ENCODE results near the gene ABCB9.
"Not testable (repeated sequence)": the region's sequence is repeated elsewhere in the genome, so short reads cannot be mapped to it uniquely, and the experiment has no call there.

The ABCB9 gene

GRCh38 chr12:122908915-122909314 is 57.3 kb downstream of the ABCB9 start:
- Histone ChIP-seq H3K36me3 (ENCODE audit: insufficient read depth, low read length) (no peaks in the 10 kb centered on the region), H3K79me2 (ENCODE audit: control insufficient read depth, insufficient read depth, low read length, unreplicated experiment) (no peaks in the 10 kb centered on the region), H3K27ac (ENCODE audit: low read depth, low read length) (no peak overlapping the region), H3K4me1 (ENCODE audit: control insufficient read depth, insufficient read depth, low read length, unreplicated experiment) (no peaks in the 10 kb centered on the region), H3K4me3 (ENCODE audit: low read depth, low read length) (no peak overlapping the region), H3K27me3 (ENCODE audit: insufficient read depth, low read length) (no peaks in the 10 kb centered on the region), H2AFZ (ENCODE audit: low read length, unreplicated experiment) (no peak overlapping the region)

GRCh38 chr12:122905258-122905657 is 61.0 kb downstream of the ABCB9 start:
- not testable (repeated sequence) for H3K27ac ChIP-seq (ENCODE audit: low read depth, low read length); H3K4me1 ChIP-seq (ENCODE audit: control insufficient read depth, insufficient read depth, low read length, unreplicated experiment)

GRCh38 chr12:122903693-122904034 is 62.6 kb downstream of the ABCB9 start:
- no peak overlapping the region for H2AFZ ChIP-seq (ENCODE audit: low read length, unreplicated experiment)
- no peaks in the 10 kb centered on the region for H3K36me3 ChIP-seq (ENCODE audit: insufficient read depth, low read length)
- peaks cover under 1% of the 10 kb centered on the region for H3K4me1 ChIP-seq (ENCODE audit: control insufficient read depth, insufficient read depth, low read length, unreplicated experiment)
- no peak overlapping the region for H3K27ac ChIP-seq (ENCODE audit: low read depth, low read length)
- H3K27me3 ChIP-seq (ENCODE audit: insufficient read depth, low read length): no peaks in the 10 kb centered on the region
- no peaks in the 10 kb centered on the region for H3K79me2 ChIP-seq (ENCODE audit: control insufficient read depth, insufficient read depth, low read length, unreplicated experiment)
- no peak overlapping the region for H3K4me3 ChIP-seq (ENCODE audit: low read depth, low read length)

More at GRCh38 chr12:122905258-122905657, 61.0 kb downstream of the ABCB9 start:
- H3K79me2 ChIP-seq (ENCODE audit: control insufficient read depth, insufficient read depth, low read length, unreplicated experiment); H3K27me3 ChIP-seq (ENCODE audit: insufficient read depth, low read length); H2AFZ ChIP-seq (ENCODE audit: low read length, unreplicated experiment); H3K36me3 ChIP-seq (ENCODE audit: insufficient read depth, low read length); H3K4me3 ChIP-seq (ENCODE audit: low read depth, low read length): not testable (repeated sequence)

- Histone ChIP-seq H2AFZ (ENCODE audit: low read length, unreplicated experiment) (no peak overlapping the region), H3K4me3 (ENCODE audit: low read depth, low read length) (no peak overlapping the region), H3K79me2 (ENCODE audit: control insufficient read depth, insufficient read depth, low read length, unreplicated experiment) (no peaks in the 10 kb centered on the region), H3K27ac (ENCODE audit: low read depth, low read length) (no peak overlapping the region), H3K4me1 (ENCODE audit: control insufficient read depth, insufficient read depth, low read length, unreplicated experiment) (peaks cover 6% of the 10 kb centered on the region), H3K36me3 (ENCODE audit: insufficient read depth, low read length) (no peaks in the 10 kb centered on the region), H3K27me3 (ENCODE audit: insufficient read depth, low read length) (no peaks in the 10 kb centered on the region)
Measured at GRCh38 chr12:122902854-122903692, 63.2 kb downstream of the ABCB9 start.

- Histone ChIP-seq H2AFZ (ENCODE audit: low read length, unreplicated experiment) (no peak overlapping the region), H3K79me2 (ENCODE audit: control insufficient read depth, insufficient read depth, low read length, unreplicated experiment) (peaks cover 9% of the 10 kb centered on the region), H3K4me1 (ENCODE audit: control insufficient read depth, insufficient read depth, low read length, unreplicated experiment) (peaks cover 7% of the 10 kb centered on the region), H3K27ac (ENCODE audit: low read depth, low read length) (no peak overlapping the region), H3K27me3 (ENCODE audit: insufficient read depth, low read length) (no peaks in the 10 kb centered on the region), H3K4me3 (ENCODE audit: low read depth, low read length) (no peak overlapping the region), H3K36me3 (ENCODE audit: insufficient read depth, low read length) (no peaks in the 10 kb centered on the region)
Measured at GRCh38 chr12:122899887-122900286, 66.4 kb downstream of the ABCB9 start.

- Histone ChIP-seq H3K4me3 (ENCODE audit: low read depth, low read length) (no peak overlapping the region), H3K36me3 (ENCODE audit: insufficient read depth, low read length) (no peaks in the 10 kb centered on the region), H2AFZ (ENCODE audit: low read length, unreplicated experiment) (no peak overlapping the region), H3K79me2 (ENCODE audit: control insufficient read depth, insufficient read depth, low read length, unreplicated experiment) (peaks cover 39% of the 10 kb centered on the region), H3K4me1 (ENCODE audit: control insufficient read depth, insufficient read depth, low read length, unreplicated experiment) (peaks cover 30% of the 10 kb centered on the region), H3K27me3 (ENCODE audit: insufficient read depth, low read length) (no peaks in the 10 kb centered on the region), H3K27ac (ENCODE audit: low read depth, low read length) (no peak overlapping the region)
Measured at GRCh38 chr12:122896662-122897061, 69.6 kb downstream of the ABCB9 start.

GRCh38 chr12:122895704-122896636 is 70.3 kb downstream of the ABCB9 start, which contains the start of gene VPS37B:
Gene VPS37B (minus strand): TSS chr12:122896124. CDS start chr12:122896062, 62 bp downstream.
- Histone ChIP-seq H3K36me3 (ENCODE audit: insufficient read depth, low read length) (no peaks in the 10 kb centered on the region), H3K27me3 (ENCODE audit: insufficient read depth, low read length) (no peaks in the 10 kb centered on the region), H3K79me2 (ENCODE audit: control insufficient read depth, insufficient read depth, low read length, unreplicated experiment) (peaks cover 46% of the 10 kb centered on the region), H3K27ac (ENCODE audit: low read depth, low read length) (peak within 1 kb of the TSS; percentile 33), H2AFZ (ENCODE audit: low read length, unreplicated experiment) (peak within 1 kb of the TSS; percentile 73), H3K4me1 (ENCODE audit: control insufficient read depth, insufficient read depth, low read length, unreplicated experiment) (peaks cover 36% of the 10 kb centered on the region), H3K4me3 (ENCODE audit: low read depth, low read length) (peak within 1 kb of the TSS; percentile 90)

GRCh38 chr12:122895320-122895703 is 71.0 kb downstream of the ABCB9 start:
- H3K27ac ChIP-seq (ENCODE audit: low read depth, low read length): peak overlapping the region; percentile 33
- peak overlapping the region; percentile 90 for H3K4me3 ChIP-seq (ENCODE audit: low read depth, low read length)
- H3K79me2 ChIP-seq (ENCODE audit: control insufficient read depth, insufficient read depth, low read length, unreplicated experiment): peaks cover 53% of the 10 kb centered on the region
- H3K27me3 ChIP-seq (ENCODE audit: insufficient read depth, low read length): no peaks in the 10 kb centered on the region
- H3K36me3 ChIP-seq (ENCODE audit: insufficient read depth, low read length): no peaks in the 10 kb centered on the region
- peaks cover 41% of the 10 kb centered on the region for H3K4me1 ChIP-seq (ENCODE audit: control insufficient read depth, insufficient read depth, low read length, unreplicated experiment)
- H2AFZ ChIP-seq (ENCODE audit: low read length, unreplicated experiment): peak overlapping the region; percentile 73

- Histone ChIP-seq H3K36me3 (ENCODE audit: insufficient read depth, low read length) (no peaks in the 10 kb centered on the region), H3K27me3 (ENCODE audit: insufficient read depth, low read length) (no peaks in the 10 kb centered on the region), H2AFZ (ENCODE audit: low read length, unreplicated experiment) (no peak overlapping the region), H3K79me2 (ENCODE audit: control insufficient read depth, insufficient read depth, low read length, unreplicated experiment) (peaks cover 61% of the 10 kb centered on the region), H3K4me3 (ENCODE audit: low read depth, low read length) (peak overlapping the region; percentile 90), H3K27ac (ENCODE audit: low read depth, low read length) (no peak overlapping the region), H3K4me1 (ENCODE audit: control insufficient read depth, insufficient read depth, low read length, unreplicated experiment) (peaks cover 41% of the 10 kb centered on the region)
Measured at GRCh38 chr12:122894193-122895121, 71.8 kb downstream of the ABCB9 start.

All from ACC112 (cell line).